HG02884 (cell line): ENCODE data around the gene RND1.

Experiments
- ATAC-seq: cut with Tn5 transposase; IDR thresholded peaks from one replicate; pipeline ENCODE4 v1.9.1; 2021; ENCODE audit warnings: mild to moderate bottlenecking, moderate library complexity; ENCODE audit not compliant: unreplicated experiment

Gene RND1

DNA sequence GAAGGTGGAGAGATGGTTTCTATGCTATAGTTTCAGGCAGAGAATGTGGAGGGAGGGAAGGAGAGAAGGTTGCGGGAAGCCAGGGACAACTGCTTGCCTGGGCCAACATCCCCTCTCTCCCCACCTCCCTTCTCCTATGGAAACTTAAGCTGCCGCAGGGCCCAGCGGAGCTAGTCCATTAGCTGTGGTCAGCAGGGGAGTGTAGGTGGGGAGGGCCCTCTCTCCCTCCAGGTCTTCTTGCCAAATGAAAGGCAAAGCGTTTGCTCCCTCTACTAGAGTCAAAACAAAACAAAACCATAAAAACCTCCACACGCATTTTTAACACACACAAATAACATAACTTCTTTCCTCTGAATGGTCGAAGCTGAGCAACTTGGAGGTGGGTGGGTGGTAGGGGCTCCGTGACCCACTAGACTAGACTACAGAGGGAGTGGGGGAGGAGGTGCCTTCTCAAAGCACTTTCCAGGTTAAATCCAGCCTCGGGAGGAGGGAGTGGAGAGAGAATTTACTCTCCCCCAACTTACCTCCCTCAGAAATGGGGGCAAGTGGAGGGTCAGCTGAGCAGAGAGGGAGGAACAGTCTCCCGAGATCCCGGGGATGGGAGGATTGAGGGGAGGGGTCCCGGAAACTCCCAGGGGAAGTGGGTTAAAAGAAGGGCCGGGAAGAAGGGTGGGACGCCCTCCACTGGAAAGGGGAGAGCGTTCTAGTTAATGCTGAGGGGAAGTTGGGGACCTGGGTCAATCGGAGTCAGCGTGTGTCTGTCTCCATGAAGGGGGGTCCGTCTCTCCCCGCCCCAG lies 52.0 kb downstream of the RND1 start:
- ATAC-seq = no peak

DNA sequence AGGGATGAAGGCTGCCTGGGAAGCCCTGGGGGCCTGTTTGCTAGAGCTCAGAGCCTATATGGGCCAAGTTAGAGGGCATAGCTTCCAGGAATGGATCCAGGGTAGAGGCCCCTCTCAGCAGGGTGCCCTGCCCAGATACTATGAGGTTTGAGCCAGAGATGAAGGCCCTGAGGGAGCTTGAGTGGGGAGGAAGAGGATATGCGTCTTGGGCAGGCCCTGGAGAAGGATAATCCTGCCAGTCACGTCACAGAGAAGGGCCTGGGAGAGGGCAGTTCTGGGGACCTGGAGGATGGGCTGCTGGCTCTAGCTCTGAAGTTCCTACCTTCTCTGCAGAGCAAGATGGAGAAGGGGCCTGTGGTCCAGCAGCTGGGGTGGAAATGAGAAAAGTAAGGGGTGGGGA lies 53.3 kb downstream of the RND1 start:
- no peak for ATAC-seq

DNA sequence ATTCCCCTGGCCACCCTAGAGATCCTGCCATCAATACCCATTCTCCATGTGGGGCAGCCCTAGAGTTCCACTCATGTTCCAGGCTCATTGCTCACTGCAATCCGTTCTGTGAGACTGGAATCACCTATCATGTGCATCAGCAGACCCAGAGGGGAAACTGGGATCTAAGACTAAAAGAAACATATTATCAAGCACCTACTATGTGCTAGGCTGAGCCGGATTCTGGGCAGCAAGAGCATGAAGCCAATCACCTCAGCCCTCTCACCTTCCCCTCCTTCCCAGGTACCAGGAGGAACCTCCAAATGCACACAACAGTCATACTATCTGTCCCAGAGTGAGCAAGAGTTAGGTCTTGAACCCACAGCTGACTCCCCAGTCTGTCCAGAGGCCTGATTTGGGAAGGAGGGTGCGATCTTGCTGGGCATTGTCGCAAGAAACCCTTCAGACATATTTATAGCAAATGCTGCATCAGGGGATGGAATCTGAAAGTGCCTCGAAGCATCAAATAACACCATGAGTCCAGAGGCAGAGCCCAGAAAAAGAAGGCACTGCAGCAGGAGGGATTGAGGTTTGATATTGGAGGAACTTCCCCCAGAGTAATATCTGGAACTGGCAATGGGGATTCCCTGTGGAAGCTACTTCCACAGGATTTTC lies 54.1 kb downstream of the RND1 start:
- ATAC-seq = no peak

DNA sequence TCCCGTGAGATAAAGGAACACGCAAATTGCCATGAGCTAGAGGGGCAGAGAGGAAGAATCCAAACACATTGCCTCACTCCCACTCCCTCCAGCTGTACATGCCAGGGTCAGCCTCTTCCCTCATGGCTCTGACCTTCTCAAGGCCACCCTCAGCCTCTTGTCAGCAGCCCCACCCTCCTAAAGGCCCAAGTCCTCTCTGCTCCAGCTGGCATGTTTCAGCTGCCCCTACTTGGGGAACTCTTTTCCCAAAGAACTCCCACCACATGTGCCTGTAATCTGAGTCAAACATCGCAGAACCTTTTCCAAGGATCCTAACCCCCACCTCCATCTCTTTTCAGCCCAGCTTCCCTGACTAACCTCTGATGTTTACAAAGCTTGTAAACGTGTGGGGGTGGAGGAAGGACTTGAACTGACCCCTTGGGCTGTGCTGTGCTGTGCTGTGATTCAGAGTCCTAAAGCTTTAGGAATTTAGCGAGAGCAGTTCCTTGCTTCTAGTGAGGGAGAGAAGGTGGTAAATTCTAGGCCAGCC lies 54.7 kb downstream of the RND1 start:
- ATAC-seq = no peak

DNA sequence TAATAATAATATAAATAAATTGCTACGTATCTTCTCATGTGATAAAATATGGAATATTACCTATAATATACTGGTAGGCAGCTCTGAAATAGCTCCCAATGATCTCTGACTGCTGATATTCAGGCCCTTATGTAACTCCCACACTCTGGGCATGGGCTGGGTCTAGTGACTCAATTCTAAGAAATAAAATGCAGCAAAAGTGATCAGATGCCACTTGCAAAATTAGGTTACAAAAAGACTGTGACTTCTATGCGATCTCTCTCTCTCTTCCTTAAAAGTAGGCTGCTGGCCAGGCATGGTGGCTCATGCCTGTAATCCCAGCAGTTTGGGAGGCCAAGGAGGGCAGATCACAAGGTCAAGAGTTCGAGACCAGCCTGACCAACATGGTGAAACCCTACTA lies 57.7 kb downstream of the RND1 start:
- no peak for ATAC-seq
